Adrenal gland (tissue), 5 donors: Measurements from ENCODE around the gene C12orf76.

Experiments used
- CTCF ChIP-seq, 6 experiments: fragments of 450-650 bp in 4 of 6; fragments of 200-600 bp in 2 of 6; sonication (generic) in 1 of 6; IDR thresholded peaks; 1 replicate in 5 of 6; 2 replicates in 1 of 6; pipeline versions ENCODE4 v1.5.1 to v1.8.0; 2016 to 2021; ENCODE audit warnings: antibody characterized with exemption in 6 of 6, mild to moderate bottlenecking in 2 of 6, moderate library complexity in 1 of 6
- POLR2A ChIP-seq, 2 donors: fragments of 450-650 bp; IDR thresholded peaks; one replicate each; pipeline ENCODE4 v1.6.1; 2017; ENCODE audit warnings: antibody characterized with exemption in 2 of 2, mild to moderate bottlenecking in 2 of 2, moderate library complexity in 1 of 2
- donor health status: DM: no; HTN: no; CAD: no.

- no peak for TF ChIP-seq CTCF (IDR thresholded peaks at IDR 0.05)
- no peak for TF ChIP-seq POLR2A (IDR thresholded peaks at IDR 0.05)
Measured at GRCh38 chr12:110071967-110072366, 23.6 kb upstream of the C12orf76 start.
